ENCODE data around the gene NDUFB6.
A peak's percentile ranks its signal among the peaks of the same experiment; 100 is the strongest.

NDUFB6 gene

GRCh38 chr9:32552172-32552872, 20.6 kb downstream of the NDUFB6 start, which contains the start of the genes SMIM27 and TOPORS:
SMIM27 (plus strand) TSS chr9:32552327; CDS start chr9:32552435, 108 bp downstream.
TOPORS (minus strand) TSS chr9:32552586; CDS start chr9:32552436, 150 bp downstream.
- peak; percentile 88 for ATAC-seq
- no peak for TF ChIP-seq ZNF565 (CRISPR knock-in tag; conservative IDR thresholded peaks at IDR 0.05; ENCODE audit: low read depth)
- no peak for TF ChIP-seq TCF4 (CRISPR knock-in tag; IDR thresholded peaks at IDR 0.05; ENCODE audit: borderline replicate concordance)
- TF ChIP-seq RARB (CRISPR knock-in tag; IDR thresholded peaks at IDR 0.05): no peak
- TF ChIP-seq TSHZ2 (CRISPR knock-in tag; IDR thresholded peaks at IDR 0.05): peak; percentile 73; the same call in 1 of the 2 replicates
- TF ChIP-seq ZFP3 (CRISPR knock-in tag; IDR thresholded peaks at IDR 0.05): peak; percentile 61; the same call in 1 of the 2 replicates
- no peak; the same call in 1 of the 2 replicates for TF ChIP-seq ZNF70 (CRISPR knock-in tag; IDR thresholded peaks at IDR 0.05)
- no peak for TF ChIP-seq ESRRG (CRISPR knock-in tag; IDR thresholded peaks at IDR 0.05)
- TF ChIP-seq SNAI2 (CRISPR knock-in tag; IDR thresholded peaks at IDR 0.05): no peak
- TF ChIP-seq PATZ1 (CRISPR knock-in tag; IDR thresholded peaks at IDR 0.05; ENCODE audit: borderline replicate concordance): no peak; the same call in 1 of the 2 replicates
- peak; percentile 64; the same call in 1 of the 2 replicates for TF ChIP-seq CSDC2 (CRISPR knock-in tag; IDR thresholded peaks at IDR 0.05)
- TF ChIP-seq BACH2 (CRISPR knock-in tag; IDR thresholded peaks at IDR 0.05; ENCODE audit: borderline replicate concordance): no peak
- no peak for TF ChIP-seq CREB5 (CRISPR knock-in tag; IDR thresholded peaks at IDR 0.05; ENCODE audit: low read depth)
- TF ChIP-seq CSRNP3 (CRISPR knock-in tag; IDR thresholded peaks at IDR 0.05): no peak
- no peak for TF ChIP-seq ZFP30 (CRISPR knock-in tag; IDR thresholded peaks at IDR 0.05)
- no peak for TF ChIP-seq OSR1 (CRISPR knock-in tag; IDR thresholded peaks at IDR 0.05)
- TF ChIP-seq ZC3H10 (CRISPR knock-in tag; IDR thresholded peaks at IDR 0.05): no peak
- TF ChIP-seq ARNTL (CRISPR knock-in tag; IDR thresholded peaks at IDR 0.05; ENCODE audit: borderline replicate concordance, low read depth): no peak
- TF ChIP-seq PPARA (CRISPR knock-in tag; IDR thresholded peaks at IDR 0.05; ENCODE audit: borderline replicate concordance): no peak
- TF ChIP-seq TOX (CRISPR knock-in tag; IDR thresholded peaks at IDR 0.05; ENCODE audit: borderline replicate concordance): no peak
- no peak for TF ChIP-seq ZNF8 (CRISPR knock-in tag; IDR thresholded peaks at IDR 0.05)
- no peak for TF ChIP-seq ISL1 (CRISPR knock-in tag; IDR thresholded peaks at IDR 0.05)
- TF ChIP-seq POU6F1 (CRISPR knock-in tag; IDR thresholded peaks at IDR 0.05; ENCODE audit: borderline replicate concordance, low read depth): 0 out of 2 replicates have a peak, but pooled peaks have one; percentile 38
- no peak for TF ChIP-seq GLIS3 (CRISPR knock-in tag; IDR thresholded peaks at IDR 0.05)

All from SK-N-SH treated with all-trans-retinoic acid at 6 μM for 48 hours (cell line).